Epidermal melanocyte (primary cell): Measurements from ENCODE around the gene GALNT9.

Source experiments
- DNase-seq: peaks from one replicate; pipeline ENCODE4 v3.0.0; 2011; ENCODE audit warnings: low spot score; ENCODE audit not compliant: insufficient read length

GALNT9 gene

DNA sequence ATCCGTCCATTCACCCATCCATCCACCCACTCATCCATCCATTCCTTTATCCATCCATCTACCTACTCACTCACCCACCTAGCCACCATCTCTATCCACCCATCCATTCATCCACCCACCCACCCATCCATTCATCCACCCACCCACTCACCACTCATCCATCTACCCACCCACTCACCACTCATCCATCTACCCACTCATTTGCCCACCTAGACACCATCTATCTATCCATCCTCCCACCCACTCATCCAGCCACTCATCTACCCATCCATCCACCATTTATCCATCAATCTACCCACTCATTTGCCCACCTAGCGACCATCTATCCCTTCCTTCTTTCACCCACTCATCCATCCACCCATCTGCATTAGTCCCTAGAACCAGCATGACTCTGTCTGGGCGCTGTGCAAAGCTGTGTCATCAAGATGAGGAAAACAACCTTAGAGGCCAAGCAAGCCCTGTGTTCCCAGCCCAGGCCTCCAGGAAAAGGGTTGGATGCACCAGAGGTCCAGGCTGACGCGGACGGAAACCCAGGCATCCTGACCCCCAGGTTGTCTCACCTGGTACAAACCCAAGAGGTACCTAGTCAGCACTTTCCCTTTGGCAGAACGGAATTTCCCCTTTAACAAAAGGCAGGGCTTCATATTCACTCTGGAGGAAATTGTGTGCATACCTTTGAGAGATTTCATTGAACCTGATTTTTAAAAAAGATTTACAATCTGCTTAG lies 111.4 kb downstream of the GALNT9 start:
- DNase-seq = no peak

DNA sequence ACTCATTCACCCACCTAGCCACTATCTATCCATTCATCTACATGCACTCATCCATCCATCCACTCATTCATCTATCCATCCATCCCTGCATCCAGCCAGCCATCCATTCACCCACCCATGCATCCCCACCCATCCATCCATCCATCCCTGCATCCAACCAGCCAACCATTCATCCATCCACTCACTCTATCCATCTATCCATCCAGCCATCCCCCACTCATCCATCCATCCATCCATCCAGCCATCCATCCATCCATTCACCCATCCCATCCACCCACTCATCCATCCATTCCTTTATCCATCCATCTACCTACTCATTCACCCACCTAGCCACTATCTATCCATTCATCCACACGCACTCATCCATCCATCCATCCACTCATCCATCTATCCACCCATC lies 112.0 kb downstream of the GALNT9 start:
- DNase-seq = no peak

DNA sequence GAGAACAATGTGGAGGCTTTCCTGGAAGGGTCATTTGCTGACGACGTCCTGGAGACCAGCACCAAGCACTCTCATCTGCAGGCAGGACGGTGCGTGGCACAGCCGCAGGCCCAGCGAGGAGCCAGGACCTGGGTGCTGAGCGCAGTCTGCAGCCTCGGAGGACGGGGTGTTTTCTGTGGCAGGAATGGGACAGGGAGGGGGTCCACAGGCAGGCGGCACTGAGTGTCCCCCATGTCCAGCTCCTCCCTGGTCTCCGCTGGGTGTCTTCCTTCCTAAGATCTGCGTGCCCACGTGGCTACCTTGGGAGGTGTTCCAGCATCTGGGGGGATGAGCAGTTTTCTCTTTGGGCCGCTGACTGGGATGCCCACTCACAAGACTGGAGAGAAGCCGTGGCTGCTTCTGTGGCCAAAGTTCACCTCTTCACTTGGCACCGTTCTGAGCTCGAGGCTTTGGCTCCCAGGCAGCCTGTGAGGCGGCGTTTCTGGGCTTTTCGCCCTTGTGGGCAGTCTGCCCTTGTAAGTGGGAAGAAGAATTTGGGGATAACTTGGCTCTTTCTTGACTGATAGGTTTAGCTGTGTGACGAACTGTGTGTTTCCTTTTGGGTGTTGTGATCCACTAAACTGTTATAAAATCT lies 112.9 kb downstream of the GALNT9 start:
- DNase-seq = no peak

DNA sequence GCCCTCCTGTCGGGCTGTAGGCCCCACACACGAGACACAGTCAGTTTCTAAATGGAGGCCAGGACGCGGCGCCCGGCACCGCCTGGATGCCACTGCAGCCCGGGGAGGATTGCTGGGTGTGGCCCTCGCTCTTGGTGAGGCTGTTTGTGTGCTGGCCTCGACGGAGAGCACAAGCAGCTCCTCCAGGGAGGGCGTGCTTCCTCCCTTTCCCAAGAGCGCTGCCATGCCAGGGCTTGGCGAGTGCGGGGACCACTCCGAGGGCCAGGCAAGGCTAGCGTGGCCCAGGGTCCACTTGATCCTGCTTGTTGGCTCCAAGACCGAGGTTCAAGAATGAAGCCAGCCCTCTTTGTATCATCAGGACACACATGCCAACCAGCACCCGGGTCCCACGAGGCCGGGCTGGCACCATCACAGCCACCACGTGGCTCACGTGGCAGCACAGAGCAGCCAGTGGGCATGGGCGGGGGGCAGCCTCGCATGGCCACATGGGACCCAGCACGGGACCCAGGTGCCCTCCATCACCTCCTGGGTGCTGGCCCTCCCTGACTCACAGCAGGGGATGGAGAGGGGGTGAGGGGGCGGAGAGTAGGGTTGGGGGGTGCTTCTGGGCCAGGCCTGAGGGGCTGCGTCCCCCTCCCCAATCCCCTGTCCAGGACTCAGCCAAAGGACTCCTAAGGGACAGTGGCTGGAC lies 113.9 kb downstream of the GALNT9 start:
- no peak for DNase-seq

DNA sequence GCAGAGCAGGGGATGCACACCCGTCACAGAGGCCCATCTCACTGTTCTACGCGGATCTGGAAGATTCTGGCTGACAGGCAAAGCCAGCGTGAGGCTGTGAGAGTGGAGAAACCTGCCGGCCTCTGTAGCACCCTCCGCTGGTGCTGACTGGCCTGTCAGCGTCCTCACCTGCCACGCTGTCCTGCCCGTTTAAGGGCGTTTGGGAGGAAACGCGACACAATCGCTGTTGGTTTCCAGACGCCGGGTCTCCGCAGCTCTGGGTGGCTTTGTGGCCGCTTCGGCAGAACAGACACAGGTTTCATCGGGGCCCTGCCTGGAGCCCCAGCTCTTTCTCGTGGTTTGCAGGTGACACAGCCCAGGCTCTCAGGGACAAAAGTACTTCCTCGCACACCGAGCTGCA lies 114.5 kb downstream of the GALNT9 start:
- no peak for DNase-seq

DNA sequence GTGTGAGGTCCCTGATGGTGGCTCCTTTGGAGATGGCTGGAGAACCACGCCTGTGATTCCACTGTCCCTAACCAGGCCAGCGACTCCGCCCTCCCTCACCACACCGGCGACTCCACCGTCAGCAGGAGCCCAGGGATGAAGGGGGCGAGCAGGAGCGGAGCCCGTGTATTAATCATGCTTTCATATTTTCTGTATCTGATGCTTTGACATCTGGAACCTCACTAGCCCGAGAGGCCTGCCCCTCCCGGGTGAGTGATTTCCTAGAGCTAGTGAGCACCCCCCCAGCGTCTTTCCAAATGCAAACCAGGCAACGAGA lies 115.3 kb downstream of the GALNT9 start:
- DNase-seq = no peak

DNA sequence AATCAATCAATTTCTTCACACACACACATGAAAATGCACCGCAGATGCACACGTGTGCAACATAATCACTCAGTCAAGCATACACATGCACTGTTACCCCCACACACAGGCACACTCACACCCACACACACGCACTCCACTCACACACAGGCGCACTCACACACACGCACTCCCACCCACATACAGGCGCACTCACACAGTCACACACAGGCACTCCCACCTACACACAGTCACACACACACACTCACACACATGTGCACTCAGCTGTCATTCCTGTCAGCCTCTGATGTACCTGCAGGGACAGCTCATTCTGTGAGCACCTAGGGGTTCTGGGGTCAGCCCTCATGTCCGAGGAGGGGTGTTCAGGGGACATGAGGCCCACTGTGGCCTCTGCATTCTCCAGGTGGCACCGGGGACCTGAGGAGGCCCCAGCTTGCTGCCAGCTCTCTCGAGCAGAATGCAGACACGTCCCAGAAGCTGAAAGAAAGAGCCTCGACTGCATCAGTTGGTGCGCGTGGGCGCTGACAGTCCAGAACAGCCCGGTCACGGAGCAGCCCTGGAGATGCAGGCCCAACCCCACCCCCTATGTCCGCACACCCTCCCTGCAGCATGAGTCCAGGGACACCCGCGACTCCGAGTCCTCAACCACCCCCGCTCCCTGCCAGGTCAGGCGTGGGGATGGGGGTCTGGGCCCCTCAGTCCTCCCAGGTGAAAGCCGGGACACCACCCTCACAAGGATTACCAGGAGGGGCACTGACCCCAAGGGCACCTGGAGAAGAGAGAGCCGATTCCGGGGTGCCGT lies 115.8 kb downstream of the GALNT9 start:
- DNase-seq = no peak

DNA sequence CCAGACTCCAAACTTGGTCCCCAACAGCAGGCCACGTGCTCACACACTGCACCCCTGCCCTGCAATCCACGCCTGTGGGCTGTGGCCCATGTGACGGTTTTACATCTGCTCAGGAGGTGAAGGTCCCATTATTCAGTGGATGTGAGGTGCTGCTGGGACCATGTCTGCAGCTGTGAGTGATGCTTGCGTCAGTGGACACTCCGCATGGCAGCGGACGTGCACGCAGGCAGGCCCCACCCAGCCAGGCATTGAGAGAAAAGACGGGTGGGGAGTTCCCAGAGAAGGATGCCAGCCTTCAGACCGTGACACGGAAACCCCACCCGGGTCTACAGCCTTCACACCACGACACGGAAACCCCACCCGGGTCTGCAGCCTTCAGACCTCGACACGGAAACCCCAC lies 117.6 kb downstream of the GALNT9 start:
- DNase-seq = no peak

DNA sequence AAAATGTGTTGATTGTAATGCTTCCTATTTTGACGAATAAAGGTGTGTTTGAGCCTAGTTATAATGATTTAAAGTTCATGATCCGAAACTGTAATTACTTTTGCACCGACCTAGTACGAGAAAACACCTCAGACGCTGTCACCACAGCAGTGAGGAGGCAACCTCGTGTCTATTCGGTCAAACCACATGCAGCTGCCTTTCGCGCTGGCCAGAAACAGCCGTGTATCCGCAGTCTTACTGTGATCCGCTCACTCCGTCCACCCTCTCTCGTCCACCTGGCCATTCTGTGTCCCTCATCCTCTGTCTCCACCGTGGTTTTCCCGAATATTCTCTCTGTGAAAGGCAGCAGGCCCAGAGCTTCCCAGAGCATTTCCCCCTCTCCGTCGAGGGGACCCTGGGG lies 118.1 kb downstream of the GALNT9 start:
- DNase-seq = no peak

DNA sequence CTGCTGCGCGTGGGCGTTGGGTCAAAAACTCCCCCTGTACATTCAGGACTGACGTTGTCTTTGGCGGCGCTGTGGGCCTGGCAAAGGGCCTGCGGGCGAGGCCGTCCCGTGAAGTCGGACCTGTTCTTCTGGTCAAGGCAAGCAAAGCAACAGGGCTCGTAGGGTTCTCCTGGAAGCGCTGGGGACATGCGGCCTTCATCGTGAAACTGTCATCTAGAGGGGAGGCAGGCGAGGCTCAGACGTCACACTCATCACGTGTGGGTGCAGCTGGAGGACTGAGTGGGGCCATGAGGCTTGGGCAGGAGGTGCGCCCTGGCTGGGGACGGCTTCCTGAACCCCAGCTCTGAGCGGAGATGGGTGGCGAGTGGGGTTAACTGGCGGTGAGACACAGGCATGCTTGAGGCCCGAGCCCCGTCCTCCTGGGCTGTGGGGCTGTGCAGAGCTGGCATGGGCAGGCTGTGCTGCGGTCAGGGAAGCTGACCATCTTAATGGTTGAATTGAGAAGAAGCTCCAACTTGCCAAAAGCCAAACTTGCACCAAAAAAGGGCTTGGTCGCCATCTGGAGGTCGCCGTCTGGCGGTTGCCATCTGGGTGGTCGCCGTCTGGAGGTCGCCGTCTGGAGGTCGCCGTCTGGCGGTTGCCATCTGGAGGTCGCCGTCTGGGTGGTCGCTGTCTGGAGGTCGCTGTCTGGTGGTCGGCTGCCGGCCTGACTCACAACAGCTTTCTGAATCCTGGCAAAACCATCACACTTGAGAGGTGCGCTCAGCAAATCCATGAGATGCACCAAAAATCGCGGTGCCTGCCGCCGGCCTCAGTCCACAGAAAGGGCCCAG lies 119.0 kb downstream of the GALNT9 start:
- DNase-seq = no peak

DNA sequence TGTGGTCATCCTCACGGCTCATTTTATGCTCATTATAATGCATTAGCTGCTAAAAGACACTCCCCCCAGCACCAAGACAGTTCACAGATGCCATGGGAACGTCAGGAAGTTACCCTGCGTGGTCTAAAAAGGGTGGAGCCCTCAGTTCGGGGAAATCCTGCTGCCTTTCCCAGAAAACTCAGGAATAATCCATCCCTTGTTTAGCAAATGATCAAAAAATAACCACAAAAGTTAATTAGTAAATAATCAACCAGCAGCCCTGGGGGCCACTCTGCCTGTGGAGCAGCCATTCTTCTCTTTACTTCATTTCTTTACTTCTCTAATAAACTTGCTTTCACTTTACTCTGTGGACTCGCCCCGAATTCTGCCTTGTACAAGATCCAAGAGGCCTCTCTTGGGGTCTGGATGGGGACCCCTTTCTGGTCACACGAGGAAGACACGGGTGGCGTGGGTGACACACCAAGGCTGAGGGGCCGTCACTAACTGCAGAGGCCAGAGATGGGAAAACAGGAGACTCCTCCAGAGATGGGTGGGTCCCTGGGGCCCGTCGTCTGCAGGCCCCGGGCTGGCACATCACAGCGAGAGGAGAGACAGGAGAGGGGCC lies 119.7 kb downstream of the GALNT9 start:
- DNase-seq = no peak

DNA sequence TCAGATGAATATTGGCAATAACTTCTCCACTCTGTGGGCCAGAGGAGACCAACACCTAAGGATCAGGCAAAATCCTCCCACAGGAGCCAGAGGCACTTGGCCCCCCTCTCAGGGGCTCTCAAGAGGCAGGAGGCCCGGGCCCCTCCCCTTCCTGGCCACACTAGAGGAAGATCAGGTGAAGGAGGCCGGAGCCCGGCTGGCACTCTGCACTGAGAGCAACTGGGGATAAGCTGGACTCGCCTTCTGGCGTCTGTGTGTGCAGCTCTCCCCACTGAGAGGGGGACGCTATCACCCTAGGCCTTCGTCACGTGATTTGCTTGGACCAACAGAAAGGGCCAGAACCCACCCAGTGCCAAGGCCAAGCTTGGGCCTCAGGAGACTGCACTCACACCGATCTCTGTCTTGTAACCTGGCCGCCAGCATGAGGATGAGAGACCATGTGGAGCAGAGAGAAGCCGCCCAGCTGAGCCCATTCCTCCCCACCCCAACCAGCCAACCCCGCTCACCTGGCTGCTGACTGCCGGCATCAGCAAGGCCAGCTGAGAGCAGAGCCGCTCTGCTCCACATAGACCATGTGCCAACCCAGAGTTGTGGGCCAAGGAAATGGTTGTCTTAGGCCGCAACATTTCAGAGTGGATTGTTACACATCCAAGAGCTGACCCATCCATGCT lies 121.1 kb downstream of the GALNT9 start:
- DNase-seq = no peak

DNA sequence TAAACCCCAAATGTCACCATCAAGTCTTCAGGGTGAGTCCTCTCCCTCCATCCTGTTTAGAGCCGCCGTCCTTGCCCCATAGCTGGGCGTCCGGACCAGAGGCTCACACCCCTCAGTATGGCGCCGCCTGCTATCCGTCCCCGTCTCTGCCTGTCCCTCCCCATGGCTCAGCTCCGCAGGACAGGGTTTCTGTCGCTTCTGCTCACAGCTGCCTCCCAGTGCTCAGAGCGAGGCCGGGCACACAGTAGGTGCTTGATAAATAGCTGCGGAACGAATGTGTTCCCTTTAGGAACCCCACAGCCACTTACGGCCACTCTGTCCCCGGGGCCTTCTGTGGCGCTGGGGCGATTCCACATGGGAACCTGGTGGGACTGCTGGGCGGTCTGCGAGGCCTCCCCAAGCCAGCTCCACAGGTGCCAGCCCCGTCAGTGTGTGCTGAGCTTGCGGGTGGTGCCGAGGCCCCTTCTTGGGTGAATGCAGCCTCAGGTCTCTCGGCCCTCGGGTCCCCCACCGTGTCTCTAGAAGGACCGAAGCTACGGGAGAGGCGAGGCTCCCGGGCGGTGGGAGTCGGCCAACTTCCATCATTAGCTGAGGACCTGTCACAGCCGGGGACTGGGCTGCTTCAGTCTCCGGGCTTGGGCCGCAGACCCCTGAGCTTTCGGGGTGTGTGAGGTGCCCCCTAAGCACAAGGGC lies 122.2 kb downstream of the GALNT9 start:
- no peak for DNase-seq

DNA sequence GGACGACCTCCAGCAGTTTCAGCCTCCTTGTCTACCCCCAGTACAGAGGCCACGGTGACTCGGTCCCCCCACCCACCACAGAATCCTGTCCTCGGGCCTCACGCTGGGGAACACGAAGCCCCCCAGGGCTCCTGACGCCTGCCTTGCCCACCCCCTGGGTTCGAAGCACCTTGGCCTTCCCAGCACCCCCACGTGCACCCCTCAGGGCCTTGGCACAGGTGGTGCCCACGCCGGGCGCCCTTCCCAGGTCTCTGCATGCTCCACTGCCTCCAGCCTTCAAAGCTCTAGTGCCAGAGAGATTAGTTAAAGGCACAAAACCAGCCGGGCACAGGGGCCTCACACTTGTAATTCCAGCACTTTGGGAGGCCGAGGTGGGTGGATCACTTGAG lies 123.3 kb downstream of the GALNT9 start:
- no peak for DNase-seq

DNA sequence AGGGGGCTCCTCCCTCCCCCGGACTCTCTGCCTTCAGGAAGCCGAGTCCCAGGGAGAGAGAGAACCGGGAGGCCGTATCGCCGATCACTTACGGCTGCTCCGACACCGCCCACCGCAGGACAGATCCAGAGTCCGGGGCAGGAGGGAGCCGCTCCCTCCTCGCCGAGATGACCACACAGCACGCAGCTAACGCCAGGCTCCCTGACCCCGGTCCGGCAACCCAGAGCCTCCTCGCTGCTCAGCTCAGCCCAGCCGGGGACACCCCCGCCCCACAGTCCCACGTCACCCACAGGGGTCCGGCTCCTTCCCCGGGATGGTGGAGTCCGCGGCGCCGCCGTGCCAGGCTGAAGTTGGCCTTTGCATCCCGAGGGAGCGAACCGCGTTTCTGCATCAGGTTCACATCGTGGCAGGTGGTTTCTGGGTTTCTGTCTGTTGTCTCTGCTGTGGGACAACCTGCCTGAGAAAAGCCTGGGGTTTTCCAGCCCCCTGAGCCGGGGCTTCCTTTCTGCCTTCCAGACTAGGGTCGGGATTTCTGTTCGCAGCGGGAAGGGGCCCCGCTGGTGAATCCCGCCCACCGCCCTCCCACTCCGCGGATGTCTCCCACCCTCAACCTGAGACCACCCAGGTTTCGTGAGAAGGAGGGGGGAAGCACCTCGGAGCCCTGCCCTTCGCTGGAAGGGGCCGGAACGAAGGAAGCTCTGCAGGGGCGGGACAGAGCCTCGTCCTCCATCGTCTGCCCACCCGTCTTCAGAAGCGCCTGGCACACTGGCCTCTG lies 123.9 kb downstream of the GALNT9 start:
- DNase-seq = no peak

DNA sequence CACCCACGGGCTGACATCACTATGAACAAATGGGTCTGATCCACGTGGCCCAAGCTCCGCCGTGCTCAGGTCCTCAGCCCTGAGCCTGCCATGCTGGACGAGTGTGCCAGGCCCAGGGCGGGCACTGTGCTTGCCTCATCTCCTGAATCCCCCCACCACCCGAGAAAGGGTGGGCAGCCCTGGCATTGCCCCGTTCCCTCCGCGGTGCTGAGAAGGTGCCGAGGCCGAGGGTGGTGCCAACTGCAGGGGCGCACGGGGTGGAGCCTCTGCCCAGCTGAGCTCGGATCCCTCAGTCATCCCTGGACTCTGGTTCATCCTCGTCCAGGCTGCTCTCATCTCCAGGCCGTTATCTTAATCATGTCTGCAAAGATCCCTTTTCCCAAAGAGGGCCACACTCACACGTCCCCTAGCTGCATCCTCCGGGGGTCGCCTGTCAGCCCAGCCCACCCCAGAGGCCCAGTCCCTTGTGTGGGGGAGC lies 124.6 kb downstream of the GALNT9 start:
- DNase-seq = no peak

DNA sequence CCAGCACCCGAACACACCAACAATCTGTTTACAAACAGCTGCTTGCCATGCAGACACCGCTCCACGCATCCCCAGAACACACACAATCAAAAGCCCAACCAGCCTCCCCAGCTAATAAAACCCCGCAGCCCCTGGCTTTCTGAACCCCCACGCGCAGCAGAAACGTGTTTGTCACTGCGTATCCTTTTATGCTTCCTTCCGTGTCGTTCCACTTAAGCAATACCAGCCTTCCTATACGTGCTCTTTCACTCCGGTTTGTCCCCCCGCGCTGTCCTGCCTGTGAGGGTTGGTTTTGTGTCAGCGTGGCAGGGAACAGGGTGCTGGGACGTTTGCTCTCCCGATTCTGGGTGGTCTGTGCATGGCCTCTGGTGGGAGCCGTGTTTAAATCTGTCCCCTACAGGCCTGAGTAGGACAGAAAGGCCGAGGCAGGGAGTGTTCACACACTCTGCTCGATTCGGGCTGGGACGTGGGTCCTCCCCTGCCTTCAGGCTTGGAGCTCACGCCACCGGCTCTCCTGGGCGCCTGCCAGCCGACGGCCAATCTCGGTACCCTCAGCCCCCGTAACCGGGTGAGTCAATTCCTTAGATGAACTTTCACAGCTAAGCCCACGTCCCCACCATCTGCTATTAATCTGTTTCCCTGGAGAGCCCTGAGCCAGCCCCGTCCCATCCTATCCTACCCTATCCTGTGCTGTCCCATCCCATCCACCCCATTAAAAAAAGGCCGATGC lies 125.2 kb downstream of the GALNT9 start:
- no peak for DNase-seq
